ENCODE measurements around the gene GALNT16. TPM values are rescaled to one million over a fixed set of nuclear protein-coding genes. Genes with fewer than 3 reads are reported as not detected.

GALNT16 gene
- total RNA-seq, 4 donors from 2014 or later, result 4.4 to 47.9 (median 11.6) TPM

- H3K36me3 ChIP-seq, result peaks cover 0 to 62% (median 0%) of the 10 kb centered on the region in 3 donors
Observed at GRCh38 chr14:69238883-69239282, 21.1 kb upstream of the GALNT16 start.

GRCh38 chr14:69240527-69241173 is 19.3 kb upstream of the GALNT16 start:
- no peak for DNase-seq
- Histone ChIP-seq H3K4me3 (no peak overlapping the region), H3K36me3 (peaks cover 0 to 51% (median 0%) of the 10 kb centered on the region in 3 donors), H3K4me1 (peaks cover 0 to 4% (median 0%) of the 10 kb centered on the region in 4 donors), H3K27me3 (no peaks in the 10 kb centered on the region), H3K9me3 (no peaks in the 10 kb centered on the region), H3K27ac (no peak overlapping the region)
- TF ChIP-seq POLR2A (IDR thresholded peaks at IDR 0.05), result no peak
- TF ChIP-seq, protein P1, sequence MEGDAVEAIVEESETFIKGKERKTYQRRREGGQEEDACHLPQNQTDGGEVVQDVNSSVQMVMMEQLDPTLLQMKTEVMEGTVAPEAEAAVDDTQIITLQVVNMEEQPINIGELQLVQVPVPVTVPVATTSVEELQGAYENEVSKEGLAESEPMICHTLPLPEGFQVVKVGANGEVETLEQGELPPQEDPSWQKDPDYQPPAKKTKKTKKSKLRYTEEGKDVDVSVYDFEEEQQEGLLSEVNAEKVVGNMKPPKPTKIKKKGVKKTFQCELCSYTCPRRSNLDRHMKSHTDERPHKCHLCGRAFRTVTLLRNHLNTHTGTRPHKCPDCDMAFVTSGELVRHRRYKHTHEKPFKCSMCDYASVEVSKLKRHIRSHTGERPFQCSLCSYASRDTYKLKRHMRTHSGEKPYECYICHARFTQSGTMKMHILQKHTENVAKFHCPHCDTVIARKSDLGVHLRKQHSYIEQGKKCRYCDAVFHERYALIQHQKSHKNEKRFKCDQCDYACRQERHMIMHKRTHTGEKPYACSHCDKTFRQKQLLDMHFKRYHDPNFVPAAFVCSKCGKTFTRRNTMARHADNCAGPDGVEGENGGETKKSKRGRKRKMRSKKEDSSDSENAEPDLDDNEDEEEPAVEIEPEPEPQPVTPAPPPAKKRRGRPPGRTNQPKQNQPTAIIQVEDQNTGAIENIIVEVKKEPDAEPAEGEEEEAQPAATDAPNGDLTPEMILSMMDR (IDR thresholded peaks at IDR 0.05), result no peak

More at GRCh38 chr14:69238883-69239282, 21.1 kb upstream of the GALNT16 start:
- Histone ChIP-seq H3K4me1 (peaks cover 0 to 4% (median 0%) of the 10 kb centered on the region in 4 donors), H3K27me3 (no peaks in the 10 kb centered on the region), H3K9me3 (no peaks in the 10 kb centered on the region), H3K4me3 (no peak overlapping the region), H3K27ac (no peak overlapping the region)
- TF ChIP-seq, protein P1 (IDR thresholded peaks at IDR 0.05), result no peak
- no peak for TF ChIP-seq POLR2A (IDR thresholded peaks at IDR 0.05)
- no peak for DNase-seq

GRCh38 chr14:69241577-69241976 is 18.4 kb upstream of the GALNT16 start:
- Histone ChIP-seq H3K27ac (no peak overlapping the region), H3K36me3 (peaks cover 0 to 43% (median 0%) of the 10 kb centered on the region in 3 donors), H3K4me1 (peaks cover 0 to 4% (median 0%) of the 10 kb centered on the region in 4 donors), H3K4me3 (no peak overlapping the region), H3K27me3 (no peaks in the 10 kb centered on the region), H3K9me3 (no peaks in the 10 kb centered on the region)
- no peak for DNase-seq
- TF ChIP-seq POLR2A (IDR thresholded peaks at IDR 0.05), result no peak
- TF ChIP-seq, protein P1 (IDR thresholded peaks at IDR 0.05), result no peak

DNA sequence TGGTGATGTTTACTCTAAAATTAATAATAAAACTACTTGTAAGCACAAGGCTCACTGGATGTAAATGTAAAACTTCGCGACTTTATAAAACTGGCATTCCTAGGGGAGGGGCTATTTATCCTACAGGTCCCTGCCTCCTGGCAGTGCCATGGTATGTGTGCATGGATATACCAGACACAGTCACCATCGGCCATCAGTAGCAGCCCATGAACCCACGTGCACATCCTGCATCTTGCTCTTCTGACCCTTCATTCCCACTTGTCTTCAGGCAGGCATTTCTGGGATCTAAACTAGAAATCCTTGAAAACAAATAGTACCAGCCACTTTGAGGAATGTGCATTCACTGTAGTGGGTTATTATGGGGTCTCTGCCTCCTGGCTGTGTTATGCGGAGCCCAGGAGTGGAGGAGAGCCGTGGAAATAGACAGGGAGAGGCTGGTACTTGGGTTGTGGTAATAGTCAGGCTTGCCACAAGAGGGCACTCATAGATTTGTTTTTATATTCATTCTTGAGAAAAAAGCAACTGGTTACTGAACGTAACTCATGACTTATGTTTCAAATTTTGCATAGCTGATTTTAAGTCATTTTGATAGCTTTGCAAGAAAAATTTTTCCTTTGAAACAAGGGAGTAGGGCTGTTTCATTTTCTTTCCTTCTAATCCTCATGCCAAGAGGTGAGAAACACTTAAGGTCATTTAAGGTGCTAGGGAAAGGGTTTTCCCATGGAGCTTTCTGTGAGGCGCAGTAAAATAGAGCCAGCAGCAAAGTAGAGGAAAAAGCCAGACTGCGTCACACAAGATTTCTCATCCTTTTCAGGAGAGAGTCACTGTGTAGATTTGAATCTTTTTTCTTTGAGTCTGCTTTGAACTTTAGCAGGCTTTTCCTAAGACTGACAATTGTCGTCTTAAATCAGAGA is 17.4 kb upstream of the GALNT16 start:
- Histone ChIP-seq H3K27me3 (no peaks in the 10 kb centered on the region), H3K9me3 (no peaks in the 10 kb centered on the region), H3K36me3 (peaks cover 0 to 33% (median 0%) of the 10 kb centered on the region in 3 donors), H3K4me3 (no peak overlapping the region), H3K4me1 (peaks cover 0 to 4% (median 0%) of the 10 kb centered on the region in 4 donors), H3K27ac (no peak overlapping the region)
- DNase-seq, result peak in 2 of 3 donors; percentile 39 to 80
- TF ChIP-seq POLR2A (IDR thresholded peaks at IDR 0.05), result no peak
- TF ChIP-seq, protein P1 (IDR thresholded peaks at IDR 0.05), result peak; percentile 57 to 84 (median 74)

DNA sequence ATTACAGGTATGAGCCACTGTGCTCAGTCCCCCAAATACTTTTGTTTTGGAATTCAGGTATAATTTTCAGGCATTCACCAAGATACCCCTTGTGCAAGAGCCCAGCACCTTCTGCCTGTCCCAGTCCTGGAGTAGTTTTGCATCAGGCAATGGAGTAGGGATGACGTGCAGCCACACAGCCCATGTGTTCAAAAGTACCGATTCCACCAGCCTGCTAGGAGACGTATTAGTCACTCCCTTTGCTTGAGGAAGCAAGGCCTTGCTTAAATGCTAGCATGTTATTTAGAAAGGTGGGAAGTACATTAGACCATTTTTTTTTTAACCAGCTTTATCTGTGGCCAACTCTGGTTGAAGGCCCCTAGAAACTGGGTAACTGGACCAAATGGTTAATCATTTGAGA is 15.0 kb upstream of the GALNT16 start:
- Histone ChIP-seq H3K27me3 (no peaks in the 10 kb centered on the region), H3K4me1 (peaks cover 0 to 4% (median 0%) of the 10 kb centered on the region in 4 donors), H3K36me3 (peaks cover 0 to 9% (median 0%) of the 10 kb centered on the region in 3 donors), H3K4me3 (no peak overlapping the region), H3K9me3 (no peaks in the 10 kb centered on the region), H3K27ac (no peak overlapping the region)
- TF ChIP-seq, protein P1 (IDR thresholded peaks at IDR 0.05), result no peak
- no peak for TF ChIP-seq POLR2A (IDR thresholded peaks at IDR 0.05)
- no peak for DNase-seq
